Activated T-cell treated with anti-CD3 and anti-CD28 coated beads for 4 hours (primary cell): ENCODE measurements around the gene TMEM143.

Experiments used
- DNase-seq: peaks from one replicate; pipeline ENCODE4 v3.0.0-alpha.2; 2020

TMEM143 gene

GRCh38 chr19:48290771-48291488 is 72.8 kb downstream of the TMEM143 start:
- DNase-seq, result peak; percentile 53

DNA sequence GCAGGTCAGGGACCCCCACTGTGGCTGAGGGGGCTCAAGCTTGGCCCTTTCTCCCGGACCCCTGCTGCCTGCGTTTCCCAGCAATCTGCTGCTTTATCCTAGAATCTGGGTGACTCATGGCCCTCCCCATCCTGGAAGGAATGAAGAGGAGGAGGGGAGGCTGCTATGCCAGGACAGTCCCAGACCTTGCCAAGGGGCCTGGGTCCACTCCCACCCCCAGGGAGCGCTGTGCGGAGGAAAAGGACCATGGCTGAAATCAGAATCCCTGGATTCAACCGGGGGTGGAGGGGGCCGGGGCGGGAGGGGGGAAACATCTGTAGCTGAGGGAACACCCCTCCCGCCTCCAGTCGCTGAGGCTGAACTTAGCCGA is 73.4 kb downstream of the TMEM143 start:
- no peak for DNase-seq

GRCh38 chr19:48287748-48288147 is 76.0 kb downstream of the TMEM143 start:
- DNase-seq, result no peak

DNA sequence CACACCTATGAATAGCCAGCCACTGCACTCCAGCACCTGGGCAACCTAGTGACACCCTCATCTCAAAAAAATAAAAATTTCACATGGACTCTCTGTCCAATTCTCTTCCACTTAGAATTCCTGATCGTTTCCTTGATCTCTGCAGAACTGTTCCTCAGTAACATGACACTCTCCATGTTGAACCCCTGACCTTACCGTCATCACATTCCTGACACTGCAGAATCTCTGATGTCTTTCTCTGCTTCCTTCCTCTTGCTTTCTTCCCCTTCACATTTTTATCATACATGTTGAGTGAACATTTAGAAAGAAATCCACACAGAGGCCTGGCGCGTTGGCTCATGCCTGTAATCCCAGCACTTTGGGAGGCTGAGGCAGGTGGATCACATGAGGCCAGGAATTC is 78.8 kb downstream of the TMEM143 start:
- no peak for DNase-seq

GRCh38 chr19:48283908-48284307 is 79.8 kb downstream of the TMEM143 start:
- DNase-seq, result no peak
